K562 (cell line): ENCODE results near the gene C3. TPM values are rescaled to one million over a fixed set of nuclear protein-coding genes. Genes with fewer than 3 reads are reported as not detected.
A peak's percentile ranks its signal among the peaks of the same experiment; 100 is the strongest.

Experiments
- ARHGAP35 ChIP-seq: fragments of 450-650 bp; IDR thresholded peaks from 2 replicates; pipeline ENCODE4 v1.6.1; 2018; ENCODE audit not compliant: partially characterized antibody
- ATF7 ChIP-seq: fragments of 450-650 bp; IDR thresholded peaks from 2 replicates; pipeline ENCODE4 v1.7.1; 2014; ENCODE audit warnings: mild to moderate bottlenecking, moderate library complexity
- BCLAF1 ChIP-seq, 2 experiments: fragments of 450-650 bp in 1 of 2; IDR thresholded peaks; 2 replicates each; pipeline ENCODE4 v1.6.1; 2011 to 2017; ENCODE audit warnings: low read depth in 2 of 2, antibody characterized with exemption in 1 of 2, borderline replicate concordance in 1 of 2, low read length in 1 of 2, mild to moderate bottlenecking in 1 of 2, mixed read lengths in 1 of 2; ENCODE audit not compliant: control insufficient read depth in 1 of 2
- BRCA1 ChIP-seq, 2 experiments: fragments of 450-650 bp in 1 of 2; sonication (generic) in 1 of 2; formaldehyde crosslinking in 1 of 2; IDR thresholded peaks; 2 replicates each; pipeline versions ENCODE4 v1.5.0 to v1.6.1; 2017 to 2020; ENCODE audit warnings: mild to moderate bottlenecking in 1 of 2, missing genetic modification reagents in 1 of 2
- HEY1 ChIP-seq: fragments of 250-450 bp; sonication (Bioruptor Pico); IDR thresholded peaks from 2 replicates; pipeline ENCODE4 v1.5.0; 2020; ENCODE audit warnings: mild to moderate bottlenecking, moderate library complexity, borderline replicate concordance
- MAX ChIP-seq: sonication (generic); formaldehyde crosslinking; IDR thresholded peaks from 2 replicates; pipeline ENCODE4 v1.9.0; 2022; ENCODE audit warnings: mild to moderate bottlenecking, missing genetic modification reagents
- MYBL2 ChIP-seq, 2 experiments: fragments of 450-650 bp in 1 of 2; sonication (generic) in 1 of 2; formaldehyde crosslinking in 1 of 2; IDR thresholded peaks; 2 replicates each; pipeline versions ENCODE4 v1.6.1 to v1.8.1; 2017 to 2022; ENCODE audit warnings: borderline replicate concordance in 1 of 2, inconsistent platforms in 1 of 2, low read depth in 1 of 2, mild to moderate bottlenecking in 1 of 2, missing genetic modification reagents in 1 of 2, moderate library complexity in 1 of 2
- NR1H2 ChIP-seq: sonication (generic); formaldehyde crosslinking; IDR thresholded peaks from 2 replicates; pipeline ENCODE4 v1.4.0; 2020; ENCODE audit warnings: mild to moderate bottlenecking, missing genetic modification reagents
- NR2F6 ChIP-seq: fragments of 450-650 bp; formaldehyde crosslinking; IDR thresholded peaks from 2 replicates; pipeline ENCODE4 v1.4.0; 2020; ENCODE audit warnings: mild to moderate bottlenecking
- RNF2 ChIP-seq: sonication (generic); IDR thresholded peaks from 2 replicates; pipeline ENCODE4 v1.6.1; 2016
- SMAD3 ChIP-seq: fragments of 450-650 bp; formaldehyde crosslinking; conservative IDR thresholded peaks from 2 replicates; pipeline ENCODE4 v1.4.0; 2020; ENCODE audit warnings: mild to moderate bottlenecking
- SPI1 ChIP-seq: IDR thresholded peaks from 2 replicates; pipeline ENCODE4 v1.6.1; 2011; ENCODE audit warnings: low read depth, low read length, control low read depth, borderline replicate concordance
- STAT5A ChIP-seq: IDR thresholded peaks from 2 replicates; pipeline ENCODE4 v1.6.1; 2012; ENCODE audit warnings: low read length, inconsistent platforms, borderline replicate concordance
- TBP ChIP-seq: optimal IDR thresholded peaks from 2 replicates; pipeline ENCODE3; 2011; ENCODE audit warnings: low read depth, low read length, improper control_type of control experiment
- TEAD1 ChIP-seq, 2 experiments: fragments of 450-650 bp in 1 of 2; sonication (generic) in 1 of 2; formaldehyde crosslinking; IDR thresholded peaks; 2 replicates each; pipeline versions ENCODE4 v1.4.0 to v1.8.0; 2020 to 2022; ENCODE audit warnings: mild to moderate bottlenecking in 2 of 2, missing genetic modification reagents in 1 of 2
- TRIM28 ChIP-seq: fragments of 450-650 bp; IDR thresholded peaks from 2 replicates; pipeline ENCODE4 v1.6.1; 2017
- ZNF121 ChIP-seq: sonication (generic); formaldehyde crosslinking; conservative IDR thresholded peaks from 2 replicates; pipeline ENCODE4 v1.8.0; 2022; ENCODE audit warnings: missing genetic modification reagents
- ZNF165 ChIP-seq: fragments of 250-450 bp; sonication (Bioruptor Pico); IDR thresholded peaks from 2 replicates; pipeline ENCODE4 v1.4.0; 2020; ENCODE audit warnings: borderline replicate concordance
- ZNF41 ChIP-seq: fragments of 250-450 bp; sonication (Bioruptor Pico); conservative IDR thresholded peaks from 2 replicates; pipeline ENCODE4 v1.4.0; 2020; ENCODE audit warnings: mild to moderate bottlenecking
- polyA plus RNA-seq, 8 experiments: library from polyadenylated mRNA; depleted of rRNA in 4 of 8; stranded (reverse) in 5 of 8; unstranded in 3 of 8; fragments of >200 nt; fragmentation: Nextera tagmentation in 2 of 8; fragmentation: Illumina TruSeq in 1 of 8; extraction: Ambion mirVana in 2 of 8; extraction: Trizol in 1 of 8; gene quantifications; 2 replicates each; pipeline versions ENCODE4 v1.2.1 to v1.2.3, GENCODE V29; 2011 to 2014; ENCODE audit warnings: inconsistent platforms in 1 of 8, missing spikeins in 1 of 8
- total RNA-seq, 7 experiments: library from RNA; depleted of rRNA in 6 of 7; stranded (reverse); fragments of >200 nt in 6 of 7; fragmentation: Illumina TruSeq in 2 of 7; extraction: Trizol in 2 of 7; gene quantifications; 2 replicates each; pipeline versions ENCODE4 v1.2.1 to v1.2.3, GENCODE V29; 2011 to 2021; ENCODE audit warnings: low replicate concordance in 1 of 7
- TF ChIP-seq, protein P1 (sequence below): fragments of 450-650 bp; IDR thresholded peaks from 2 replicates; pipeline ENCODE4 v1.7.0; 2016; ENCODE audit warnings: borderline replicate concordance
- TF ChIP-seq, protein P2 (sequence below), 2 experiments: fragments of 450-650 bp in 1 of 2; sonication (generic) in 1 of 2; formaldehyde crosslinking; conservative IDR thresholded peaks; 2 replicates each; pipeline versions ENCODE4 v1.4.0 to v1.8.1; 2020 to 2022; ENCODE audit warnings: mild to moderate bottlenecking in 1 of 2, missing genetic modification reagents in 1 of 2

The C3 gene
- total and polyA plus RNA-seq, 9 of the 15 experiments (the other 6 are each of a cell fraction or from before 2014, with no cell fraction given): 0.59 to 10.6 (median 2.2) TPM

DNA sequence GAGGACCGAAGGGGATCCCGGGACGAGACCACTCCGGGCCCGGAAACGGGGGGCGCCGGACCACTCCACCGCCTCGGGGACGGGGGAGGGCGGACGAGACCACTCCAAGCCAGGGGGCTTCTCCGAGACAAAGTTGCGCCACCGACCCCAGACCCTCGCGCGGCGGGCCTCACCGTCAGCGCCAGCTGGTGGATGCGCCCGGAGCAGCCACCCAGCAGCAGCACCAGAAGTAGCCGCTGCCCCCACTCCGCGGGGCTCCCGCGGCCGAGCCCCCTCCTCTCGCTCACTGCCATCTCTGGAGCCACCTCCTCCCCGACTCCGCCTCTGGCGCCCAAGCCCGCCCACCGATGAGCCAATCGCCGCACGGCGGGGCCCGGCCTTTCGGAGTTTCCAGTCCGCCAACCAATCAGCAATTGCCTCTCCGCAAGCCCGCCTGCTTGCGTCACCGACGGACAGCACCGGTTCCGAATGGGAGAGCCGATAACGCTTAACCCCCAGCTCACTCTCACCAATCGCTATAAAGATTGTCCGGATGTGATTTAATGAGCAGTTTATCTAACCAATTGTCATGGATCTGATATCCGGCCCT is 16.9 kb upstream of the C3 start, which contains the start of gene GPR108 (continued):
- TF ChIP-seq, protein P1, sequence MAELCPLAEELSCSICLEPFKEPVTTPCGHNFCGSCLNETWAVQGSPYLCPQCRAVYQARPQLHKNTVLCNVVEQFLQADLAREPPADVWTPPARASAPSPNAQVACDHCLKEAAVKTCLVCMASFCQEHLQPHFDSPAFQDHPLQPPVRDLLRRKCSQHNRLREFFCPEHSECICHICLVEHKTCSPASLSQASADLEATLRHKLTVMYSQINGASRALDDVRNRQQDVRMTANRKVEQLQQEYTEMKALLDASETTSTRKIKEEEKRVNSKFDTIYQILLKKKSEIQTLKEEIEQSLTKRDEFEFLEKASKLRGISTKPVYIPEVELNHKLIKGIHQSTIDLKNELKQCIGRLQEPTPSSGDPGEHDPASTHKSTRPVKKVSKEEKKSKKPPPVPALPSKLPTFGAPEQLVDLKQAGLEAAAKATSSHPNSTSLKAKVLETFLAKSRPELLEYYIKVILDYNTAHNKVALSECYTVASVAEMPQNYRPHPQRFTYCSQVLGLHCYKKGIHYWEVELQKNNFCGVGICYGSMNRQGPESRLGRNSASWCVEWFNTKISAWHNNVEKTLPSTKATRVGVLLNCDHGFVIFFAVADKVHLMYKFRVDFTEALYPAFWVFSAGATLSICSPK: no peak
- TF ChIP-seq ZNF165 (CRISPR knock-in tag) (no peak), STAT5A (no peak), TBP (peak; percentile 49), ZNF121 (CRISPR knock-in tag) (no peak), MAX (CRISPR knock-in tag) (no peak), ARHGAP35 (no peak), NR1H2 (no peak), SMAD3 (no peak), TRIM28 (no peak), MYBL2 (IDR thresholded peaks at IDR 0.05; ENCODE audit: low read depth) (no peak), MYBL2 (CRISPR knock-in tag; IDR thresholded peaks at IDR 0.05; ENCODE audit: borderline replicate concordance) (no peak), ATF7 (peak; percentile 100), RNF2 (peak; percentile 52; the same call in 1 of the 2 replicates), ZNF41 (CRISPR knock-in tag) (no peak), BCLAF1 (IDR thresholded peaks at IDR 0.05; ENCODE audit: borderline replicate concordance in 1 of 2, control insufficient read depth in 1 of 2, low read depth in 2 of 2, low read length in 1 of 2) (peak in 1 of 2 experiments; percentile 96; a peak in 2 of 4 replicates), TEAD1 (CRISPR knock-in tag; IDR thresholded peaks at IDR 0.05) (no peak), SPI1 (no peak), NR2F6 (CRISPR knock-in tag) (no peak), BRCA1 (IDR thresholded peaks at IDR 0.05) (no peak), BRCA1 (CRISPR knock-in tag; IDR thresholded peaks at IDR 0.05) (no peak), HEY1 (no peak)
- TF ChIP-seq, protein P2, sequence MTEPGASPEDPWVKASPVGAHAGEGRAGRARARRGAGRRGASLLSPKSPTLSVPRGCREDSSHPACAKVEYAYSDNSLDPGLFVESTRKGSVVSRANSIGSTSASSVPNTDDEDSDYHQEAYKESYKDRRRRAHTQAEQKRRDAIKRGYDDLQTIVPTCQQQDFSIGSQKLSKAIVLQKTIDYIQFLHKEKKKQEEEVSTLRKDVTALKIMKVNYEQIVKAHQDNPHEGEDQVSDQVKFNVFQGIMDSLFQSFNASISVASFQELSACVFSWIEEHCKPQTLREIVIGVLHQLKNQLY (CRISPR knock-in tag; conservative IDR thresholded peaks at IDR 0.05): no peak
